ENCODE measurements around the gene CTNNA3.
A peak's percentile ranks its signal among the peaks of the same experiment; 100 is the strongest.
"Not testable (repeated sequence)": the region's sequence is repeated elsewhere in the genome, so short reads cannot be mapped to it uniquely, and the experiment has no call there.

Gene CTNNA3

GRCh38 chr10:67492317-67493019 is 203.5 kb downstream of the CTNNA3 start:
- no peak for DNase-seq

- no peak for DNase-seq
These were observed 207.9 kb downstream of the CTNNA3 start for GRCh38 chr10:67487906-67488619.

- no peak for DNase-seq
These were observed 208.8 kb downstream of the CTNNA3 start for GRCh38 chr10:67487199-67487598.

GRCh38 chr10:67477868-67478267 is 218.1 kb downstream of the CTNNA3 start:
- no peak for DNase-seq

GRCh38 chr10:67476201-67476600 is 219.8 kb downstream of the CTNNA3 start:
- no peak for DNase-seq

- no peak for DNase-seq
These were observed 222.0 kb downstream of the CTNNA3 start for GRCh38 chr10:67473850-67474633.

GRCh38 chr10:67471022-67471421 is 225.0 kb downstream of the CTNNA3 start:
- DNase-seq, result no peak

- DNase-seq, result no peak
These were observed 231.7 kb downstream of the CTNNA3 start for GRCh38 chr10:67464278-67464677.

GRCh38 chr10:67452892-67453291 is 243.1 kb downstream of the CTNNA3 start:
- no peak for DNase-seq

- DNase-seq, result no peak
These were observed 257.2 kb downstream of the CTNNA3 start for GRCh38 chr10:67438605-67439304.

- DNase-seq, result no peak
These were observed 262.7 kb downstream of the CTNNA3 start for GRCh38 chr10:67433276-67433675.

- no peak for DNase-seq
These were observed 293.4 kb downstream of the CTNNA3 start for GRCh38 chr10:67402620-67403019.

GRCh38 chr10:67401711-67402110 is 294.3 kb downstream of the CTNNA3 start:
- no peak for DNase-seq

- not testable (repeated sequence) for DNase-seq
These were observed 309.0 kb downstream of the CTNNA3 start for GRCh38 chr10:67386841-67387533.

- no peak for DNase-seq
These were observed 309.7 kb downstream of the CTNNA3 start for GRCh38 chr10:67386260-67386659.

GRCh38 chr10:67385566-67385965 is 310.4 kb downstream of the CTNNA3 start:
- DNase-seq, result peak; percentile 1

GRCh38 chr10:67385089-67385488 is 310.9 kb downstream of the CTNNA3 start:
- DNase-seq, result peak; percentile 6

- DNase-seq, result no peak
These were observed 364.7 kb downstream of the CTNNA3 start for GRCh38 chr10:67331121-67331910.

GRCh38 chr10:67327626-67328535 is 368.1 kb downstream of the CTNNA3 start:
- no peak for DNase-seq

GRCh38 chr10:67319976-67320375 is 376.0 kb downstream of the CTNNA3 start:
- no peak for DNase-seq

All from fibroblast of skin of scalp (primary cell).